ENCODE data around the gene DTNA.
"Not testable (repeated sequence)": the region's sequence is repeated elsewhere in the genome, so short reads cannot be mapped to it uniquely, and the experiment has no call there.

The DTNA gene

GRCh38 chr18:34709750-34710441 is at the start of gene DTNA:
DTNA (plus strand) TSS chr18:34710298; CDS start chr18:34755977, 45,679 bp downstream.
- DNase-seq: peak; percentile 84

GRCh38 chr18:34660572-34660971 is 49.5 kb upstream of the DTNA start:
- no peak for DNase-seq

- peak; percentile 69 for DNase-seq
Observed at GRCh38 chr18:34661464-34662087, 48.5 kb upstream of the DTNA start.

GRCh38 chr18:34676816-34677574 is 33.1 kb upstream of the DTNA start:
- no peak for DNase-seq

- DNase-seq: not testable (repeated sequence)
Observed at GRCh38 chr18:34689750-34690149, 20.3 kb upstream of the DTNA start.

GRCh38 chr18:34691614-34692013 is 18.5 kb upstream of the DTNA start:
- DNase-seq: no peak

- DNase-seq: no peak
Observed at GRCh38 chr18:34694591-34695165, 15.4 kb upstream of the DTNA start.

- no peak for DNase-seq
Observed at GRCh38 chr18:34695310-34695709, 14.8 kb upstream of the DTNA start.

GRCh38 chr18:34696671-34697070 is 13.4 kb upstream of the DTNA start:
- no peak for DNase-seq

- no peak for DNase-seq
Observed at GRCh38 chr18:34697233-34697632, 12.9 kb upstream of the DTNA start.

GRCh38 chr18:34697891-34698290 is 12.2 kb upstream of the DTNA start:
- DNase-seq: no peak

- DNase-seq: no peak
Observed at GRCh38 chr18:34701911-34702310, 8.2 kb upstream of the DTNA start.

- DNase-seq: no peak
Observed at GRCh38 chr18:34702814-34703213, 7.3 kb upstream of the DTNA start.

- DNase-seq: no peak
Observed at GRCh38 chr18:34704074-34704473, 6.0 kb upstream of the DTNA start.

GRCh38 chr18:34704823-34705222 is 5.3 kb upstream of the DTNA start:
- no peak for DNase-seq

GRCh38 chr18:34707670-34708069 is 2.4 kb upstream of the DTNA start:
- peak; percentile 26 for DNase-seq

- DNase-seq: peak; percentile 81
Observed at GRCh38 chr18:34709104-34709503, 994 bp upstream of the DTNA start.

GRCh38 chr18:34710458-34710914 is 388 bp downstream of the DTNA start:
- DNase-seq: no peak

GRCh38 chr18:34710934-34711333 is 836 bp downstream of the DTNA start:
- DNase-seq: no peak

GRCh38 chr18:34716111-34716510 is 6.0 kb downstream of the DTNA start:
- not testable (repeated sequence) for DNase-seq

- no peak for DNase-seq
Observed at GRCh38 chr18:34718610-34719009, 8.5 kb downstream of the DTNA start.

GRCh38 chr18:34720220-34720619 is 10.1 kb downstream of the DTNA start:
- DNase-seq: no peak

- no peak for DNase-seq
Observed at GRCh38 chr18:34723143-34723542, 13.0 kb downstream of the DTNA start.
